ENCODE measurements around the gene CPTP.

DNA sequence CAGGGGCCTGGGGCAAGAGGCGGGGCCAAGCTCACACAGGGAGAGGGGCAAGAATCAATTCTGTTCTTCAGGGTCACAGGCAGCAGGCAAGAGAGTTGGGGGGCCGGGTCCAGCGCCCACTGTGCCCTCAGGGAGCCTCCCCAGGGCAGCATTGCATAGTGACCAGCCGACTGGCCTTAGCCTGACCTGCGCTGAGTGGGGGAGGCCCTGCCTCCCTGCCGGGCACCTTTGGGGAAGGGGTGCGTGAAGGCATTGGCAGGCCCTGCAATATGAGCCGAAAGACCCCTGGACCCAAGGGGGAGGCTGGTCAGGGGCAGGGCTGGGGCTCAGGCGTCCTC is 32.2 kb upstream of the CPTP start:
- TF ChIP-seq POLR2A (IDR thresholded peaks at IDR 0.05) = no peak
- TF ChIP-seq, protein P1, sequence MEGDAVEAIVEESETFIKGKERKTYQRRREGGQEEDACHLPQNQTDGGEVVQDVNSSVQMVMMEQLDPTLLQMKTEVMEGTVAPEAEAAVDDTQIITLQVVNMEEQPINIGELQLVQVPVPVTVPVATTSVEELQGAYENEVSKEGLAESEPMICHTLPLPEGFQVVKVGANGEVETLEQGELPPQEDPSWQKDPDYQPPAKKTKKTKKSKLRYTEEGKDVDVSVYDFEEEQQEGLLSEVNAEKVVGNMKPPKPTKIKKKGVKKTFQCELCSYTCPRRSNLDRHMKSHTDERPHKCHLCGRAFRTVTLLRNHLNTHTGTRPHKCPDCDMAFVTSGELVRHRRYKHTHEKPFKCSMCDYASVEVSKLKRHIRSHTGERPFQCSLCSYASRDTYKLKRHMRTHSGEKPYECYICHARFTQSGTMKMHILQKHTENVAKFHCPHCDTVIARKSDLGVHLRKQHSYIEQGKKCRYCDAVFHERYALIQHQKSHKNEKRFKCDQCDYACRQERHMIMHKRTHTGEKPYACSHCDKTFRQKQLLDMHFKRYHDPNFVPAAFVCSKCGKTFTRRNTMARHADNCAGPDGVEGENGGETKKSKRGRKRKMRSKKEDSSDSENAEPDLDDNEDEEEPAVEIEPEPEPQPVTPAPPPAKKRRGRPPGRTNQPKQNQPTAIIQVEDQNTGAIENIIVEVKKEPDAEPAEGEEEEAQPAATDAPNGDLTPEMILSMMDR (IDR thresholded peaks at IDR 0.05) = no peak

Data from heart left ventricle (tissue), 13 donors.